ENCODE results near the gene BRD7.

DNA sequence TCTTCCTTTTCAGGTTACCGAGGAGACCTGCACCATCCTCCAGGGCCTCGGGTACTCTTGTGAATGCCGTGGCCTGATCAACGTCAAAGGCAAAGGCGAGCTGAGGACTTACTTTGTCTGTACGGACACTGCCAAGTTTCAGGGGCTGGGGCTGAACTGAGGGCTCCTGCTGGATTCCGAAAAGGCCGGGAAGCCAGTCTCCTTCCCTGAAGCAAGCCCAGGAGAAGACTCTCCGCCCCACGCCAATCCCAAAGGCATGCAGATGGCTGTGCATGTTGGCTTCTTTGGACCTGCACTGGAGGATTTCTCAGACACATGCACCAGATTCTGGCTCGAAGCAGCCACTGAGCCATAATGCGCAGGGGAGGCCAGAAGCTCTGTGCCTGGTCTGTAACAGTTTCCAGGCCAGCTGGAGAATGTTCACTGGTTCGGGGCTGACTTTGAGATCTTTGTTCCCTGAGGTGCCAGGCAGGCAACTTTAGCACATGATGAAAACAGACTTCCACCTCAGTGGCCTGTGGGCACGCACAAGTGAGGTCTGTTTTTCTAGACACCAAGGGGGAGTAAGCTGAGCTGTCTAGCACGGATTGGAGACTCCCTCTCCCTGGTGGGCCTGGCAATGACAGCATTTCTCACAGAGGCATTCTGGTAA is 53.3 kb downstream of the BRD7 start:
- TF ChIP-seq, protein P1, sequence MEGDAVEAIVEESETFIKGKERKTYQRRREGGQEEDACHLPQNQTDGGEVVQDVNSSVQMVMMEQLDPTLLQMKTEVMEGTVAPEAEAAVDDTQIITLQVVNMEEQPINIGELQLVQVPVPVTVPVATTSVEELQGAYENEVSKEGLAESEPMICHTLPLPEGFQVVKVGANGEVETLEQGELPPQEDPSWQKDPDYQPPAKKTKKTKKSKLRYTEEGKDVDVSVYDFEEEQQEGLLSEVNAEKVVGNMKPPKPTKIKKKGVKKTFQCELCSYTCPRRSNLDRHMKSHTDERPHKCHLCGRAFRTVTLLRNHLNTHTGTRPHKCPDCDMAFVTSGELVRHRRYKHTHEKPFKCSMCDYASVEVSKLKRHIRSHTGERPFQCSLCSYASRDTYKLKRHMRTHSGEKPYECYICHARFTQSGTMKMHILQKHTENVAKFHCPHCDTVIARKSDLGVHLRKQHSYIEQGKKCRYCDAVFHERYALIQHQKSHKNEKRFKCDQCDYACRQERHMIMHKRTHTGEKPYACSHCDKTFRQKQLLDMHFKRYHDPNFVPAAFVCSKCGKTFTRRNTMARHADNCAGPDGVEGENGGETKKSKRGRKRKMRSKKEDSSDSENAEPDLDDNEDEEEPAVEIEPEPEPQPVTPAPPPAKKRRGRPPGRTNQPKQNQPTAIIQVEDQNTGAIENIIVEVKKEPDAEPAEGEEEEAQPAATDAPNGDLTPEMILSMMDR (IDR thresholded peaks at IDR 0.05 in 2 of 3, conservative IDR thresholded peaks at IDR 0.05 in 1 of 3; ENCODE audit: control insufficient read depth in 2 of 3, extremely low read depth in 1 of 3, insufficient read depth in 1 of 3, low read depth in 3 of 3, low read length in 3 of 3), result no peak
- TF ChIP-seq RAD21 (IDR thresholded peaks at IDR 0.05; ENCODE audit: insufficient read depth, low read depth, low read length) (no peak), RAD51 (IDR thresholded peaks at IDR 0.05) (no peak), CHD1 (IDR thresholded peaks at IDR 0.05; ENCODE audit: low read depth, low read length) (no peak), BRCA1 (IDR thresholded peaks at IDR 0.05; ENCODE audit: low read depth, low read length) (no peak), POLR2A (IDR thresholded peaks at IDR 0.05; ENCODE audit: low read depth, low read length) (peak; percentile 54), NR2C1 (IDR thresholded peaks at IDR 0.05) (no peak), ATF7 (IDR thresholded peaks at IDR 0.05; ENCODE audit: low read depth) (no peak), EZH2 (IDR thresholded peaks at IDR 0.05; ENCODE audit: borderline replicate concordance, control insufficient read depth, low read depth, low read length) (no peak), JUND (IDR thresholded peaks at IDR 0.05; ENCODE audit: low read depth, low read length) (no peak)
- TF ChIP-seq, protein P2, sequence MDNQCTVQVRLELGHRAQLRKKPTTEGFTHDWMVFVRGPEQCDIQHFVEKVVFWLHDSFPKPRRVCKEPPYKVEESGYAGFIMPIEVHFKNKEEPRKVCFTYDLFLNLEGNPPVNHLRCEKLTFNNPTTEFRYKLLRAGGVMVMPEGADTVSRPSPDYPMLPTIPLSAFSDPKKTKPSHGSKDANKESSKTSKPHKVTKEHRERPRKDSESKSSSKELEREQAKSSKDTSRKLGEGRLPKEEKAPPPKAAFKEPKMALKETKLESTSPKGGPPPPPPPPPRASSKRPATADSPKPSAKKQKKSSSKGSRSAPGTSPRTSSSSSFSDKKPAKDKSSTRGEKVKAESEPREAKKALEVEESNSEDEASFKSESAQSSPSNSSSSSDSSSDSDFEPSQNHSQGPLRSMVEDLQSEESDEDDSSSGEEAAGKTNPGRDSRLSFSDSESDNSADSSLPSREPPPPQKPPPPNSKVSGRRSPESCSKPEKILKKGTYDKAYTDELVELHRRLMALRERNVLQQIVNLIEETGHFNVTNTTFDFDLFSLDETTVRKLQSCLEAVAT (IDR thresholded peaks at IDR 0.05), result no peak
- TF ChIP-seq, protein P3, sequence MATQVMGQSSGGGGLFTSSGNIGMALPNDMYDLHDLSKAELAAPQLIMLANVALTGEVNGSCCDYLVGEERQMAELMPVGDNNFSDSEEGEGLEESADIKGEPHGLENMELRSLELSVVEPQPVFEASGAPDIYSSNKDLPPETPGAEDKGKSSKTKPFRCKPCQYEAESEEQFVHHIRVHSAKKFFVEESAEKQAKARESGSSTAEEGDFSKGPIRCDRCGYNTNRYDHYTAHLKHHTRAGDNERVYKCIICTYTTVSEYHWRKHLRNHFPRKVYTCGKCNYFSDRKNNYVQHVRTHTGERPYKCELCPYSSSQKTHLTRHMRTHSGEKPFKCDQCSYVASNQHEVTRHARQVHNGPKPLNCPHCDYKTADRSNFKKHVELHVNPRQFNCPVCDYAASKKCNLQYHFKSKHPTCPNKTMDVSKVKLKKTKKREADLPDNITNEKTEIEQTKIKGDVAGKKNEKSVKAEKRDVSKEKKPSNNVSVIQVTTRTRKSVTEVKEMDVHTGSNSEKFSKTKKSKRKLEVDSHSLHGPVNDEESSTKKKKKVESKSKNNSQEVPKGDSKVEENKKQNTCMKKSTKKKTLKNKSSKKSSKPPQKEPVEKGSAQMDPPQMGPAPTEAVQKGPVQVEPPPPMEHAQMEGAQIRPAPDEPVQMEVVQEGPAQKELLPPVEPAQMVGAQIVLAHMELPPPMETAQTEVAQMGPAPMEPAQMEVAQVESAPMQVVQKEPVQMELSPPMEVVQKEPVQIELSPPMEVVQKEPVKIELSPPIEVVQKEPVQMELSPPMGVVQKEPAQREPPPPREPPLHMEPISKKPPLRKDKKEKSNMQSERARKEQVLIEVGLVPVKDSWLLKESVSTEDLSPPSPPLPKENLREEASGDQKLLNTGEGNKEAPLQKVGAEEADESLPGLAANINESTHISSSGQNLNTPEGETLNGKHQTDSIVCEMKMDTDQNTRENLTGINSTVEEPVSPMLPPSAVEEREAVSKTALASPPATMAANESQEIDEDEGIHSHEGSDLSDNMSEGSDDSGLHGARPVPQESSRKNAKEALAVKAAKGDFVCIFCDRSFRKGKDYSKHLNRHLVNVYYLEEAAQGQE (IDR thresholded peaks at IDR 0.05; ENCODE audit: low read depth, low read length), result no peak

Data from GM12878 (cell line).